NCI-H2196 treated with DMSO at 0.1 percent for 48 hours (cell line): Measurements from ENCODE around the gene GPR158.
"Not testable (repeated sequence)": the region's sequence is repeated elsewhere in the genome, so short reads cannot be mapped to it uniquely, and the experiment has no call there.

Experiments
- DNase-seq: peaks from one replicate; lab custom pipeline; 2025; ENCODE audit not compliant: unreplicated experiment; lab: John Stamatoyannopoulos, UW

Gene GPR158, protein sequence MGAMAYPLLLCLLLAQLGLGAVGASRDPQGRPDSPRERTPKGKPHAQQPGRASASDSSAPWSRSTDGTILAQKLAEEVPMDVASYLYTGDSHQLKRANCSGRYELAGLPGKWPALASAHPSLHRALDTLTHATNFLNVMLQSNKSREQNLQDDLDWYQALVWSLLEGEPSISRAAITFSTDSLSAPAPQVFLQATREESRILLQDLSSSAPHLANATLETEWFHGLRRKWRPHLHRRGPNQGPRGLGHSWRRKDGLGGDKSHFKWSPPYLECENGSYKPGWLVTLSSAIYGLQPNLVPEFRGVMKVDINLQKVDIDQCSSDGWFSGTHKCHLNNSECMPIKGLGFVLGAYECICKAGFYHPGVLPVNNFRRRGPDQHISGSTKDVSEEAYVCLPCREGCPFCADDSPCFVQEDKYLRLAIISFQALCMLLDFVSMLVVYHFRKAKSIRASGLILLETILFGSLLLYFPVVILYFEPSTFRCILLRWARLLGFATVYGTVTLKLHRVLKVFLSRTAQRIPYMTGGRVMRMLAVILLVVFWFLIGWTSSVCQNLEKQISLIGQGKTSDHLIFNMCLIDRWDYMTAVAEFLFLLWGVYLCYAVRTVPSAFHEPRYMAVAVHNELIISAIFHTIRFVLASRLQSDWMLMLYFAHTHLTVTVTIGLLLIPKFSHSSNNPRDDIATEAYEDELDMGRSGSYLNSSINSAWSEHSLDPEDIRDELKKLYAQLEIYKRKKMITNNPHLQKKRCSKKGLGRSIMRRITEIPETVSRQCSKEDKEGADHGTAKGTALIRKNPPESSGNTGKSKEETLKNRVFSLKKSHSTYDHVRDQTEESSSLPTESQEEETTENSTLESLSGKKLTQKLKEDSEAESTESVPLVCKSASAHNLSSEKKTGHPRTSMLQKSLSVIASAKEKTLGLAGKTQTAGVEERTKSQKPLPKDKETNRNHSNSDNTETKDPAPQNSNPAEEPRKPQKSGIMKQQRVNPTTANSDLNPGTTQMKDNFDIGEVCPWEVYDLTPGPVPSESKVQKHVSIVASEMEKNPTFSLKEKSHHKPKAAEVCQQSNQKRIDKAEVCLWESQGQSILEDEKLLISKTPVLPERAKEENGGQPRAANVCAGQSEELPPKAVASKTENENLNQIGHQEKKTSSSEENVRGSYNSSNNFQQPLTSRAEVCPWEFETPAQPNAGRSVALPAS (N-terminal part only)

DNA sequence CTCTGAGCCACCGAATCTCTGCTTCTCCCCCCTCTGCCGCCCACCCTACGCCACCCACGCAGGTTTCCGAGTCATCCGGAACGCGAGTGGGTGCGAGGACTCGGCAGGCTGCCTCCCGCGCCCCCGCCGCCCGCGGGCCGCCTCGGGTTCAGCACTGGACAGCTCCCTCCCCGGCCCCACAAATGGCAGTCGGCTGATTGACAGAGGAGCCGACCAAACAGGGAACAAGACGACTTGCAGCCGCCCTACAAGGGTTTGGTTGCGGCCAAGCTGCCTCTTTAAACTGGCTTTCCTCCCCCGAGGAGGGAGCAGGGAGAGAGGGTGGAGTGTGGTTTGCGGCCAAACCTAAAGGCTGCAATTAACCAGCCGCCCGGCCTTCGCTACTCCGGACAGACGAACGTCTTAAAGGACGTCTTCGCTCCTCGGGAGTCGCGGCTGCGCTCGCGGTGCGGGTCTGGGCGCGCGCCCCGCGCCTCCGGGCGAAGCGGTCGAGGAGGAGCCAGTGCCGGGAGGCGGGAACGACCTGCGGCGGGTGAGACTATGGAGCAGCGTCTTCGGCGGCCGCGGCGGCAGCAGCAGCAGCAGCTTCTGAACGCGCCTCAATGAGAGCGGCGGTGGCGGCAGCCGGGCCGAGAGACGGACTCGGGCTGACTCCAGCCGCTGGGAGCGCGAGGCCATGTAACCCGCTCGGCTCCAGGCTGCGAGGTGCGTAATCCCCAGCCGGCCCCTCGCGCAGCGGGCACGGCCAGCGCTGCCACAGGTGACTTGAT, at the start of gene GPR158:
GPR158 (plus strand) TSS at position 541 of the 770 bp plus-strand sequence. CDS start 420 bp downstream, outside the sequence.
- DNase-seq, result peak; percentile 25

DNA sequence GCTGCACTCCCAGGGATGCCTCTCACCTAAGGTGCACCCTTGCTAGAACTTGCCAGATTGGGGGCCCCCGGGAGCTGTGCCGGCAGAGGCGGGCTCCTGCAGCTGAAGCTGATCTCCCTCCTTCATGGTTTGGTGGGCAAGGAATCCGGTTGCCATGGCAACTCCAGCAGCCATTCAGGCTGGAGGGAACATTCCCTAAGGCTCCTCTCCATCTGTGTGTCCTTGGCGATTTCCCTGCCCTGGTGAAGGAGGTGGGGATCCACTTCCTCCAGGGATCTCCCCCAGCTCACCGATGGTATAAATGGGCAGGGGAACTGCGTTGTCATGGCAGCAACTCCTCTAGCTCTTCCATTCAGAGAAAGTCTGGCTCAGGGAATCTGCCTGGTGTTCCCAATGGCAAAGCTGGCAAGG, 49.6 kb upstream of the GPR158 start:
- no peak for DNase-seq

DNA sequence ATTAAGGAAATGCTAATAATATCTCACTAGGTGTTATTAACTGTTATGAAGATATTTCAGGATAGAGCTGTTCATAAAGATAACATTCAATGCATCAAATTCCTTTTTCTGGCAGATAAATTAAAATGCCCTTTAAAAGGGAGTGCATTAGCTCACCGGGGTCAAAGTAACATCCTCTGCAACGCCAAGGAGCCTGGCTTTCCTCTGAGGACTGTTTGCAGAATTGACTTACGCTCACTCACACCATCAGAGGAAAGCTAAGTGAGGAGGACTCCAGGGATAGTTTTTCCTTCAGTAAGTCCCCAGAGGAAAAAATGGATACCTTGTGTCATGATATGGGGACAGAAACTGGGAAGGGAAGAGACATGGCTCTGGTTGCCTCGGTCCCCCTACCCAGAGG, 45.2 kb upstream of the GPR158 start:
- DNase-seq, result no peak

DNA sequence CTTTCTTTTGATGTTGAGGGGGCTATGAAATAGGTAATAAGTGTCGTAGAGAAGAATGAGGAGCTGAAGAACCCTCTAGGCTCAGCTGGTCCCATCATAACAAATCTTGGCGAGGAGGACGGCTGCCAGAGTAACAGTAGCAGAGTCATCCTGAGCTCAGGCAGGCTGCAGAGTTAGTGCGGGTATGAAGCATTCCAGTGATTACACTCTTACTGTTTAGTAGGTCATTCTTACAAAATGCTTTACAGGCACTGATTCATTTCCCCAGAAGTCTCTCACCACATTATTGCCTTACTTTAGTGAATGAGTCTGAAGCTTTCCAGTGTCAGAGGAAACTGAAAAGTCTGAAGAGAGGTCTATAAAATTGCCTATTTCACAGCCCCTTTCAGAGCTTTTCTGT, 43.9 kb upstream of the GPR158 start:
- no peak for DNase-seq

DNA sequence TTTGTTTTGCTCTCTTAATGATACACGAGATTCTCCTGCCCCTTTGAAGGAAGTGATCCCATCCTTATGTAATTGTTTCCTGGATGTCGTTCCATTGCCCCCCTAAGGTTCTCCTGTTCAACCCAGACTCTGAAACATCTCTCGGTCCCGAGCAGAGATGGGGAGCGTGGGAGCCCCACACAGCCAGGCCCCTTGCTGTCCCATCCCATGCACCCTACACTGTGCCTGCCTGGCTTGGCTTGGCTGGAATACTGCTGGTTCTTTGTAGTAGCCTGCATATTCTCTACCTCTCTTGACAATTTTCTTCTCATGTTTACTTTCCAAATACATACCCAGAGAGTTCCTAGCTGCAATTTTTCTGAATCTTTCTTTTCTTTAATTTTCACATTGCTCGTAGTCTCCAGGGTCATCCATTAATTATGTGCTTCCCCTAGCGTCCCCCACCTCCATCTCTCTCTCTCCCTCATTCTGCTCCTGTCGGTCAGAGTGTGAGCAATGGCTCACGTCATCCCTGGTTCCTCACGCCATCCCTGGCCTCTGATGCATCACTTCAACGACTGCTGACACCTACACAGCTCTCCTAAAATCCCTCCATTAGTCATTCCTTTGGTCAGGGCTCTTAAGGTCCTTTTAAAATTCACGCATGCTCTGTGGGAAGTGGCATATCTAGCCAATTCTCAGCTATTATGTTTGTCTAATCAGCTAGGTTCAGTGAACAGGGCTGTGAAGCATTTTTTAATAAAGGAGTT, 32.5 kb upstream of the GPR158 start:
- DNase-seq, result no peak

DNA sequence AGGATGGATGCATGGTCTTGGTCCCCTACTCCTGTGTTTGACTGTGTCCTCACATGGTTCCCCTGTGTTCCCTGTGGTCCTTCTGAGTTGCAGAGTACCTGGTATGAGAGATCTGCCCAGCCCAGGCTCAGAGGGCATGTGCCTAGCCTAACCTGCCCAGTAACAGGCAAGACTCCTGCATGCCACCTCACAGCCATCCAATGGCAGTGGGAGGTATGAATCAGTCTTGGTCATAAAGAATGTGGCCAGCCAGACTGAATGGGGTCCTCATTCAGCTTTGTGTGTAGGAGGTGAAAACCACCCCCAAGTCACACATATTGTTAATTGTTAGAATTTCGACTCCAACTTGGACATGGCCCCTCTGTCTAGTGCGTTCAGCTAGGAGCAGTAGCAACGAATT, 17.2 kb upstream of the GPR158 start:
- DNase-seq, result no peak

DNA sequence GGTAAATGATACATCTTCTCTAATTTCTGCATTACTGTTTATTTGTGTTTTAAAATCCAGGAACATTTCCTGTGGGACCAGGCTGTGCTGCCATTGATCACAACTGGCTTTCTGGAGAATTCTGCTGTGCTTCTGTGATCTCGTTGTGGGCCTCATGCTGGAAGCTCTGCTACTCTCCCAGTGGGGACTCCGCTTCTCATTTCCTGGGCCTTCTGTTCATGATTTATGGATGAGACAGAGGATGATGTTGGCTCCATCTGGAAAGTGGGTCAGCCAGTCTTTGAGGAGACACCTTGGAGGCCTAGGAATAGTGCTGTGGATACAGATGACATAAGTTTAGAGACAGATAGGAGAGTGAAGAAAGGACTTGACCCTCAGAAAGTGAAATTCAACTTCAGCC, 15.2 kb upstream of the GPR158 start:
- no peak for DNase-seq

DNA sequence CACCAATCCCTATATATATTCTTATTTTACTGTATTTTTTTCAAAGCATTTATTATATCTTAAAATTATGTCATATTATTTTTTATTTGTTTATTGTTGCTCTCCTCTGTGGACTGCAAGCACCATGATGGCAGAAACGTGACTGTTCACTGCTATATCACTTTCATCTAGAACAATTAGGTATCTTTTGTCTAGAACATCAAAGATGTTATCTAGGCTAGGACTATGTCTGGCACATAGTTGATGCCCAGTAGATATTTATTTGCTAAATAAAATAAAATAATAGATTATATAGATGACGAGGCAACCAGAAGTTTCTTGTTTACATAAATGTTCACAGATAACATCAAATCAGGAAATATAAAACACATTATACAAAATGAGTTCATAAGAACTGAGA, 12.4 kb upstream of the GPR158 start:
- DNase-seq, result no peak

DNA sequence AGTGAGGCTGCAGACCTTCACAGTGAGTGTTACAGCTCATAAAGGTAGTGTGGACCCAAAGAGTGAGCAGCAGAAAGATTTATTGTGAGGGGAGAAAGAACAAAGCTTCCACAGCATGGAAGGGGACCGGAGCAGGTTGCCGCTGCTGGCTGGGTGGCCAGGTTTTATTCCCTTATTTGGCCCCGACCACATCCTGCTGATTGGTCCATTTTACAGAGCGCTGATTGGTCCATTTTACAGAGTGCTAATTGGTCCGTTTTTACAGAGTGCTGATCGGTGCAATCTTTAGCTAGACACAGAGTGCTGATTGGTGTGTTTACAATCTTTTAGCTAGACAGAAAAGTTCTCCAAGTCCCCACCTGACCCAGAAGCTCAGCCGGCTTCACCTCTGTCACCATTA, 11.3 kb upstream of the GPR158 start:
- not testable (repeated sequence) for DNase-seq

DNA sequence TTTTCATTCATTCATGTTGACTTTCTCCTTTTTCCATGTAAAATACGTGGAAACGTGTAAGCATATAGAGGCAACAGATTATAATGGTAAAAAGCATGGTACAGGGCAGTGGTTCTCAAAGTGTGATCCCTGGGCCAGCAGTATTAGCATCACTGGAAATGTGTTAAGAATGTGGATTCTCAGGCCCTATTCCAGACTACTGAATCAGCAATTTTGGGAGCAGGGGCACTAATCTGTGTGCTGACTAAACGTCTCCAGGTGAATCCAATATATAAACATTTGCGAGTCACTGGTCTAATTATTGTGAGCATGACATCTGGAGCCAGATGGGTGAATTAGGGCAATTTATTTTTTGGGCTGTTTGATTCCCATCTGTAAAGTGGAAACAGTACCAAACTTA, 5.1 kb upstream of the GPR158 start:
- DNase-seq, result no peak

DNA sequence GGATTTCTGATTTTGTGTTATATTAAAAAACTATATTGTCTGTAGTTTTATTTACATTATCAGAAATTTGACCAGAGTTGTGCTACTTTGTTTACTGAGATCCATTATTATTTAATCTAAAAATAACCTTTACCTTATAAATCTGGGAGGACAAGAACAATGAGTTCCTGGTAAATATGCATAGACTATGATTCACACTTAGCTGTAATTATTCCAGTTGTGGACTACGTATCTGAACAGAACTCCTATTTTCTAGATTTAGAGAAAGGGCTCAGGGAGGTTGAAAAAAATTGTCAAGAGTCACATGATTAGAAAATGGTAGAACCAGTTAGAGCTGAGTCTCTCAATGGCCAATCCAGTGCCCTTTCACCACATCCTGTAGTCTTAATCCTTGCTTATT, 4.2 kb upstream of the GPR158 start:
- DNase-seq, result no peak

DNA sequence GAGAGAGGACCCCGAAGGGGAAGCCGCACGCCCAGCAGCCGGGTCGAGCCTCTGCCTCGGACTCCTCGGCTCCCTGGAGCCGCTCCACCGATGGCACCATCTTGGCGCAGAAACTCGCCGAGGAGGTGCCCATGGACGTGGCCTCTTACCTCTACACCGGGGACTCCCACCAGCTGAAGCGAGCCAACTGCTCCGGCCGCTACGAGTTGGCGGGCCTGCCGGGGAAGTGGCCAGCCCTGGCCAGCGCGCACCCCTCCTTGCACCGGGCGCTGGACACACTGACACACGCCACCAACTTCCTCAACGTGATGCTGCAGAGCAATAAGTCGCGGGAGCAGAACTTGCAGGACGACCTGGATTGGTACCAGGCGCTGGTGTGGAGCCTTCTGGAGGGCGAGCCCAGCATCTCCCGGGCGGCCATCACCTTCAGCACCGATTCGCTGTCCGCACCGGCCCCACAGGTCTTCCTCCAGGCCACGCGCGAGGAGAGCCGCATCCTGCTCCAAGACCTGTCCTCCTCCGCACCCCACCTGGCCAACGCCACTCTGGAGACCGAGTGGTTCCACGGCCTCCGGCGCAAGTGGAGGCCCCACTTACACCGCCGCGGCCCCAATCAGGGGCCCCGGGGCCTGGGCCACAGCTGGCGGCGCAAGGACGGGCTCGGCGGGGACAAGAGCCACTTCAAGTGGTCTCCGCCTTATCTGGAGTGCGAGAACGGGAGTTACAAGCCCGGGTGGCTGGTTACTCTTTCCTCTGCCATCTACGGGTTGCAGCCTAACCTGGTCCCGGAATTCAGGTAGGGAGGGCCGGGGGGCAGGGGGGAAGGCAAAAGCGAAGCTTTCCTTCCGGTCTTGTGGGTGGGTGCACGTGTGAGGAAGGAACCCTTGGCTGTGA, 973 bp downstream of the GPR158 start:
- DNase-seq, result no peak

DNA sequence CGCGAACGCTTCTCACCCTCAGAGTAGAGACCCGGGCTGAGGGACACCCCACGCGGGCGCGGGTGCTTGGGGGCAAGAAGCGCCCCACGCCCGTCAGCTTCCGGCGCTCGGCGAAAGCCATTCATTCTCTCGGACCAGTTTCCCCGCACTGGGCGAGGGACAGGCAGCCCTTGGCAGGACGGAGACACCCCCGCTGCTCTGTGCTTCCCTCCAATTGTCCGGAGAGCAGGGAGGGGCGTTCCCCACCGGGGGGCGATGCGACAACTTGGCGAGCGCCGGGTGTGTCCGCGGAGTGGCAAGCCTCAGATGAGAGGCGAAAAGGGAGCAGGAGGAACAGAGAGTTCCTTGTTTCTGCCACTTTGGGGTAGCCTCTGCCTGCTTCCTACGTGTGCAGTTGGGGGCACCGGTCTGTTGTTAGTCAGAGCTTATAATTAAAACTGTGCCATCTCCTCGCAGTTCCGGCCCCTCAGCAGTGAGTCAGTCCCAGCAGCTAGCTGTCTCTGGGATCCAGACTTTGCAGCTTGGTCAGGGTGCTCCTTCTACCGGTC, 1.7 kb downstream of the GPR158 start:
- DNase-seq, result no peak

DNA sequence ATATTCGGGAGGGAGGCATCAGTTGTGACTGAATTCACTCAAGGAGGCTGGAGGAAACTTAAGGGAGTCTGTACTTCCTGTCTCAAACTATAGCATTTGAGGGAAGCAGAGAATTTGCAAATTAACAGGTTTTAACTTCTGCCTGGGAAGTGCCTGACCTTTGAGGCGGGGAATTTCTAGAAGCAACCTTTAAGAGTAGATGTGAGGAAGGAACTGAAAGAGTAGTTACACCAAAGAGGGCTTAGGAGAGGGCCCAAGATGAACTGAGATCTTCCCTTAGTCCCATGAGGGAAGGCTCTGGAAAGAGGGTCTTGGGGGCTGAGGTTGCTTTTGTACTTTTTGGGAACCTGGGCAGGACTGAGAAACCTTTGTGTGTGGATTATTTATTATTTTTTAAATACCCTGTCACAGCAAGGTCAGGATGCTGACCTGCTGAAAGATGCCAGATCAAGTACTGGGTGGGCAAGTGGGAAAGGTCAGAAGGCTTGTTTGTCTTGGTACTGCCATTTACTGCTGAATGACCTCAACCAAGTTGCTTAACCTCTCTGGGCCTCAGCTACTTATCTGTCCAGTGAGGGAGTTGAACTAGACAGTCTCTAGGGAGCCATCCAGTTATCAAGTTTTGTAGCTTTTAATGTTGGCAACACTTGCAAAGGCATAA, 2.4 kb downstream of the GPR158 start:
- DNase-seq, result no peak

DNA sequence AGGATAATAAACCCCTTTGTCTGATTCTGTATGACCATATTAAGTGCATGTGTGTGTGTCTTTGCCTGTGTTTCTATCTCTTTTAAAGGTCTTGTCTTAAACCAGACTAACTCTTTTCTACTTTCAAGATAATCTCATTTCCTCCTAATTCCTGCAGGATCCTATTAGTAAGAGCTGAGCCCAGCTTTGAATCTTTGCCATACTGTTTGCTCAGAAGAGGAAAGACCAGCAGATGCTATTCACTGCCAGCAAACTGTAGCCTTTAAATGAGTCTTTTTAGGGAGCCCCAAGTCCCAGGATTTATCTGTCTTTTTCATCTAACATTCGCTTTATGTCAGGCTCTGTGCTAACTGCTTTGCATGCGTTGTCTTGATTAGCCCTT, 2.9 kb downstream of the GPR158 start:
- DNase-seq, result no peak

DNA sequence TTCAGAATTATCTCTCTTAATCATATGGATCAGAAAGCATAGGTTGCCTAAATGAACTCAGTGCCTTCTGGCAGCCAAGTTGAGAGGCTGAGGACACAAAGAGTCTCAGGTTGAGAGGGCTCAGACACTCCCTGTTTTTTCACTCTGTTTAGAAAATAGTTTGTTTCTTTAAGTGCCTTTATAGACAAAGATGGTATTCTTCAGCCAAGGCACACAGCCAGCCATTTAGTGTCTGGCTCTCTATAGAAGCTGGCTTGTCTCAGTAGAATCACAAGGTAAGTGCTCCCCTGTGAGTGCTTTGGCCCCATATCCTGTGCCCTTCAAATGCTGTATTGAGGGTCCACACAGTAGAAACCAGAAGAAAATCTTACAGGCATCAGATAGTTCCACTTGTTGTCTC, 3.6 kb downstream of the GPR158 start:
- no peak for DNase-seq

DNA sequence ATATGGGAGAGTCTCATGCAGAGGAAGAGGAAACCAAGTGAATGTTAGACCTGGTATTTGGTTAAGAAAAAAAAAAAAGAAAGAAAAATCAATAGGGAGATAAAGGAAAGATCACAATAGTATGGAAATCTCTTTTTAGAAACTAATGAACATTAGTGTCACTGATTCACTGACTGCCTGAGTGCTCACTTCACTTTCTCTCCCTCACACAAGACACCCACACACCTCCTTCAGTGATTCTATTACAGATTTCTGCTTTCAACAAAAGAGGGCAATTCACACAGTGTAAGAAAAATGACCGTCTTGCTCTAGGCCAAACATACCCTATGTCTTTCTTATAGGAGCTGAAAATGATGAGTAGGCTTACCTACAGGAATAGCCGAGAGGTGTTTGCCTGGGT, 6.0 kb downstream of the GPR158 start:
- no peak for DNase-seq

DNA sequence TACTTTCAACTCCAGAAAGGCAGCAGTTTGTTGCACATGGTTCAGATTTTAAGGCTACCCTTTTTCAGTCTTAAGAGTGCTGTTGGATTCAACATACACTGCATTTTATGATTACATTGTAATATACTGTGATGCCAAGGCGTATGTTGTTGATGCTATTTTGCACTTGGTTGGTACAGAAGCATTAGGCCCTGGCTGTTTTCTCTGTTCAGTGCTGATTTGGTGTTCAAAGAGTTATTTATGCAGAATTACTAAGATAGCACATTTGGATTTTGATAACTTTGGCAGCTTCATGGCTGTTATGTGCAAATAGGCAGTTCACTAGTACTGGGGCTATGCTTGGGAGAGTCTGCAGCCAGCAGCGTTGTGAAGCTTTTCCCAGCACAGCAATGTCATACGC, 7.8 kb downstream of the GPR158 start:
- DNase-seq, result no peak
